A673 (cell line): ENCODE data around the gene TAAR1. TPM values are rescaled to one million over a fixed set of nuclear protein-coding genes. Genes with fewer than 3 reads are reported as not detected.

Source experiments
- BruUV-seq: library from RNA; stranded (reverse); fragments of 400-500 nt; replicated peaks from 2 replicates; lab custom pipeline; 2021; lab: Mats Ljungman, UMichigan
- CTCF ChIA-PET: fragments of 300-600 bp; sonication (Branson Sonifier 250); formaldehyde crosslinking; loops from one replicate; lab custom pipeline; 2022; ENCODE audit warnings: antibody characterized with exemption; lab: Charles Lee
- POLR2A ChIA-PET: fragments of 300-600 bp; sonication (Branson Sonifier 250); formaldehyde crosslinking; loops from one replicate; lab custom pipeline; 2022; ENCODE audit warnings: antibody characterized with exemption; ENCODE audit not compliant: low non-redundant PET; lab: Charles Lee
- DNase-seq: peaks from one replicate; pipeline ENCODE4 v3.0.0-alpha.2; 2015; ENCODE audit warnings: low spot score
- H3K27ac ChIP-seq: fragments of 200-600 bp; sonication (generic); 2 replicates; pipeline ENCODE4 v1.5.1; 2016; ENCODE audit warnings: mixed run types, low read depth, mild to moderate bottlenecking, mixed read lengths, antibody characterized with exemption, low read length; ENCODE audit not compliant: poor library complexity, severe bottlenecking
- H3K27me3 ChIP-seq: fragments of 200-600 bp; sonication (generic); replicated peaks from 2 replicates; pipeline ENCODE4 v1.6.1; 2017; ENCODE audit warnings: mixed run types, low read depth, mild to moderate bottlenecking, mixed read lengths, antibody characterized with exemption, low read length; ENCODE audit not compliant: insufficient read depth, poor library complexity
- H3K36me3 ChIP-seq: fragments of 200-600 bp; sonication (generic); 2 replicates; pipeline ENCODE4 v1.6.1; 2016; ENCODE audit warnings: mixed run types, mild to moderate bottlenecking, mixed read lengths, antibody characterized with exemption, low read length; ENCODE audit not compliant: insufficient read depth, poor library complexity, severe bottlenecking
- H3K4me1 ChIP-seq: fragments of 200-600 bp; sonication (generic); 2 replicates; pipeline ENCODE4 v1.6.1; 2017; ENCODE audit warnings: mixed run types, mild to moderate bottlenecking, mixed read lengths, antibody characterized with exemption, low read length; ENCODE audit not compliant: insufficient read depth, poor library complexity, severe bottlenecking
- H3K4me3 ChIP-seq: fragments of 200-600 bp; sonication (generic); 2 replicates; pipeline ENCODE4 v1.5.1; 2016; ENCODE audit warnings: low read depth, mixed run types, mild to moderate bottlenecking, mixed read lengths, low read length; ENCODE audit not compliant: poor library complexity, severe bottlenecking
- H3K9me3 ChIP-seq: fragments of 200-600 bp; sonication (generic); 2 replicates; pipeline ENCODE4 v1.6.1; 2016; ENCODE audit warnings: mixed run types, low read depth, mild to moderate bottlenecking, mixed read lengths, antibody characterized with exemption, low read length; ENCODE audit not compliant: poor library complexity, severe bottlenecking
- EZH2 ChIP-seq: fragments of 200-600 bp; sonication (generic); IDR thresholded peaks from 2 replicates; pipeline ENCODE4 v1.6.1; 2017; ENCODE audit warnings: borderline replicate concordance, low read depth, mild to moderate bottlenecking, mixed read lengths, antibody characterized with exemption, low read length; ENCODE audit not compliant: poor library complexity, severe bottlenecking
- intact Hi-C: fragments of 100-400 bp; cut with micrococcal nuclease; formaldehyde crosslinking; loops from one replicate; pipeline ENCODE4 v1.10.0; 2022; ENCODE audit not compliant: unreplicated experiment
- total RNA-seq: library from RNA; stranded (reverse); gene quantifications from 2 replicates; pipeline ENCODE4 v1.2.3, GENCODE V29; 2021
- TF ChIP-seq, protein P1 (sequence below): fragments of 300-800, 200-600 bp; sonication (generic); conservative IDR thresholded peaks from 2 replicates; pipeline ENCODE4 v1.5.1; 2017; ENCODE audit warnings: low read depth, mild to moderate bottlenecking, antibody characterized with exemption, low read length, moderate library complexity, mixed read lengths

TAAR1 gene
- total RNA-seq, 1 experiment from 2014 or later: not detected

DNA sequence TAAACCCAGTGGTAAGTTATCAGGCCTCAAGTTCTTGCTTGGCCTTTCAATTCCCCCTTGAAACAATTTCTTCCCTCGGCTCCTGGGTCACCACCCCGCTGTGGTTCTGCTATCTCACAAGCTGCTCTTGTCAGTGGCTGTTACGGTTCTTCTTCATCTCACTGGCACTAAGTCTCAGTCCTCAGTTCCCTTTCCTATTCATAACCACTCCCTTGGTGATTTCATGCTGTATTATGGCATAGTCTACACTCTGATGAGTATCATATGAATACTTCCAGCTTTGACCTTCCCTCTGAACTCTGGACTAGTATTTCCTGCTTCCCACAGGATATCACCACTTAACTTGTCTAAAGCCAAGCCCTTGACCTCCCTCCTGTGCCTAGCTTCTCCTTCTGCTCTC lies 7.9 kb downstream of the TAAR1 start:
- Histone ChIP-seq H3K36me3 (no peaks in the 10 kb centered on the region), H3K27ac (no peak overlapping the region), H3K4me1 (no peaks in the 10 kb centered on the region), H3K9me3 (no peaks in the 10 kb centered on the region), H3K27me3 (peaks cover 34% of the 10 kb centered on the region), H3K4me3 (no peak overlapping the region)
- BruUV-seq: no TSS peak
- CTCF ChIA-PET: no interaction called here
- intact Hi-C loops: no loop called here
- TF ChIP-seq, protein P1, sequence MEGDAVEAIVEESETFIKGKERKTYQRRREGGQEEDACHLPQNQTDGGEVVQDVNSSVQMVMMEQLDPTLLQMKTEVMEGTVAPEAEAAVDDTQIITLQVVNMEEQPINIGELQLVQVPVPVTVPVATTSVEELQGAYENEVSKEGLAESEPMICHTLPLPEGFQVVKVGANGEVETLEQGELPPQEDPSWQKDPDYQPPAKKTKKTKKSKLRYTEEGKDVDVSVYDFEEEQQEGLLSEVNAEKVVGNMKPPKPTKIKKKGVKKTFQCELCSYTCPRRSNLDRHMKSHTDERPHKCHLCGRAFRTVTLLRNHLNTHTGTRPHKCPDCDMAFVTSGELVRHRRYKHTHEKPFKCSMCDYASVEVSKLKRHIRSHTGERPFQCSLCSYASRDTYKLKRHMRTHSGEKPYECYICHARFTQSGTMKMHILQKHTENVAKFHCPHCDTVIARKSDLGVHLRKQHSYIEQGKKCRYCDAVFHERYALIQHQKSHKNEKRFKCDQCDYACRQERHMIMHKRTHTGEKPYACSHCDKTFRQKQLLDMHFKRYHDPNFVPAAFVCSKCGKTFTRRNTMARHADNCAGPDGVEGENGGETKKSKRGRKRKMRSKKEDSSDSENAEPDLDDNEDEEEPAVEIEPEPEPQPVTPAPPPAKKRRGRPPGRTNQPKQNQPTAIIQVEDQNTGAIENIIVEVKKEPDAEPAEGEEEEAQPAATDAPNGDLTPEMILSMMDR: no peak
- no peak for DNase-seq
- POLR2A ChIA-PET: interaction anchor here (0.5 kb wide), 1 partner anchor 41 kb away, joined by 3 read pairs; no protein-coding TSS in a partner anchor

DNA sequence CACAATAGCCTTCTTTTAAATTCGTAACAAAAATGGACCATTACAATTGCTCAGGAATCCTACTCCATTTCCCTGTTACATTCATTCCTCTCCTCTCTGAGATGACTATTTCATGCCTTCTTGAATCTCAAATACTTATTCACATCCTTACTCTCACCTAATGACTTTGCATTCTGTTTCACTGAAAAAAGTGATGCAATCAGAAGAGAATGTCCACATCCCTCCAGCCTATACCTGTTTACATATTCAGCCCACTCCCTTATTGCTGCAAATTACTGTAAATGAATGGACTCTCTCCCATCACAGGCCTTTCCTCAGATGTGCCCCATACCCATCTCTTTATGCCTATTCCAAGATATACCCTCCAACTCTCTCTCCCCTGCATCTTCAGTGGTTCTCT lies 8.6 kb downstream of the TAAR1 start:
- no peaks in the 10 kb centered on the region for H3K4me1 ChIP-seq
- no peak for DNase-seq
- no peak for TF ChIP-seq EZH2
- H3K27me3 ChIP-seq: peaks cover 31% of the 10 kb centered on the region
- H3K36me3 ChIP-seq: no peaks in the 10 kb centered on the region
- no TSS peak for BruUV-seq
- H3K4me3 ChIP-seq: no peak overlapping the region
- ChIA-PET CTCF (no interaction called here), POLR2A (no interaction called here)
- H3K9me3 ChIP-seq: no peaks in the 10 kb centered on the region
- intact Hi-C loops: no loop called here
- H3K27ac ChIP-seq: no peak overlapping the region

DNA sequence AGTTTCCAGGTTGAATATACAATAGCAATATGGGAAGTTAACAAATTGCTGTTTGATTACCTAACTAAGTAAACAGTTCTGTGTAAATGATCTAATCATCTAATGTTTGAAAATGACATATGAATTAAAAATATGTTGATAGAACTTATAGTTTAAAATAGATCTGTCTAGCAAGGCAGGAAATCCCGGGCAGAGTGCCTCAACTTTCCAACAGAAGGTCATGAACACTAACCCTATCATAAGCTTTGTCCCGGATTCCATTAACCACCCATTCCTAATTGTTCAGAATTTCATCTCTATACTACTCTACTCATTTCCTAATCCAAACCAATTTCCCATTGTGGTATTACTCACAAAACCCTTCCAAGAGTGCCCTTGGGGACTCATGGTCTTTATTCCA lies 10.2 kb downstream of the TAAR1 start:
- no peaks in the 10 kb centered on the region for H3K9me3 ChIP-seq
- H3K27me3 ChIP-seq: peaks cover 17% of the 10 kb centered on the region
- no TSS peak for BruUV-seq
- no peak overlapping the region for H3K27ac ChIP-seq
- TF ChIP-seq, protein P1: no peak
- TF ChIP-seq EZH2: no peak
- ChIA-PET POLR2A (no interaction called here), CTCF (no interaction called here)
- no peaks in the 10 kb centered on the region for H3K4me1 ChIP-seq
- intact Hi-C loops: no loop called here
- H3K4me3 ChIP-seq: no peak overlapping the region
- H3K36me3 ChIP-seq: no peaks in the 10 kb centered on the region
- no peak for DNase-seq

DNA sequence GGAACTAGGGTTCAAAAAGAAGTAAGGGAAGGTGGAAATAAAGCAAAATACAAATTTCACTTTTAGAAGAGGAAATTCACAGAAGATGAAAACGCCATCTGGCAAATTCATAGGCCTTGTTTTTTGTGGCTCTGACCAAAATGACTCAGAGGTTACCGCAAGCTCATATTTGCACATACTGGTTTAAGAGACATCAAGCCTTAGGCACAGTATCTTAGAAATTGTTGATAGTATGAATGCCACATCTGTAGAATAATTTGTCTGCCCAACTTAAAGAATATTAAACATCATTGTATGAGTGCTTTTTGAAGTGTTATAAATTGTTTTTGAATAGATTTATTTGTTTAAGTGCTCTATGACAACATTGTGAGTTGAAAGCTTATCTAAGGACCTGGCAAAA lies 10.6 kb downstream of the TAAR1 start:
- no peak overlapping the region for H3K27ac ChIP-seq
- TF ChIP-seq EZH2: no peak
- TF ChIP-seq, protein P1: no peak
- BruUV-seq: no TSS peak
- no peak for DNase-seq
- intact Hi-C loops: no loop called here
- POLR2A ChIA-PET: no interaction called here
- CTCF ChIA-PET: no interaction called here
- peaks cover 22% of the 10 kb centered on the region for H3K27me3 ChIP-seq
- no peaks in the 10 kb centered on the region for H3K9me3 ChIP-seq
- no peaks in the 10 kb centered on the region for H3K36me3 ChIP-seq
- no peak overlapping the region for H3K4me3 ChIP-seq
- H3K4me1 ChIP-seq: no peaks in the 10 kb centered on the region
